Right forelimb (tissue), 1 donor: ENCODE results near the gene GCA.

ENCODE experiments used
- DNase-seq: peaks from one replicate; pipeline ENCODE4 v3.0.0-alpha.2; 2018

The GCA gene

GRCh38 chr2:162328424-162329157 lies 15.3 kb upstream of the GCA start:
- DNase-seq = no peak

DNA sequence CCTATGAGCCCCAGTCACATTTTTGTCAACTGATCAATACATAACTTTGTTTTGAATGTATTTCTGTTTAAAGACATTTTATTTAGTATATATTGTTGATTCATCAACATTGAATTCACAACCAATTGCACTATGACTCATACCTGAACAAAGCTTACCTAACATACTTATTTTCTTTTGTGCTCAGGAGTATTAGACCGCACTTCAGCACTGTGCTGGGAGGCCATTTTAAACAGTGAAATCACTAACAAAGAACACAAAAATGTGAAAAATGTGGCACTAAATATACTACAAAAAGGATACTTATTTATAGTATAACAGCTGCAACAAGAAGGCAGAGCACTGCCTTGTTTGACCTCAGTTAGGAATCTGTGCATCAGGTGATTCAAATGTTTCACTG lies 13.1 kb upstream of the GCA start:
- DNase-seq = no peak

GRCh38 chr2:162333968-162334367 lies 10.0 kb upstream of the GCA start:
- no peak for DNase-seq

DNA sequence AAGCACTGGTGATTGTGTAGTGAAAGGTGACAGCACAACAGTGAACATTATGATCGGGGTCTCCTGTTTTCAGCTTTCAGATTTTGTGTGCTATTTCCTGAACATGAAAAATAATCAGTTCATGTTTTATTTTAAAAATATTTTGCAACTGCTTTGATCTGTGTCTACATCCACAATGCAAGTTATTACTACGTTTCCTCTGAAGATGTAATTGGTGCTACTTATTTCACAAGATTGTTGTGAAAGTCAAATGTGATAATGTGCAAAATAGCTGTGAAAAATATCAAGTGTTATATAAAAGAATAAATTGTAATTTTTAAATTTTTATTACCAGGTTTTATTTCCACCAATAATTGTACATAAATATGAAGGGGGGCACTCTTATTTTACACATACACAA lies 6.1 kb upstream of the GCA start:
- no peak for DNase-seq

GRCh38 chr2:162340822-162341221 lies 3.1 kb upstream of the GCA start:
- DNase-seq = no peak

DNA sequence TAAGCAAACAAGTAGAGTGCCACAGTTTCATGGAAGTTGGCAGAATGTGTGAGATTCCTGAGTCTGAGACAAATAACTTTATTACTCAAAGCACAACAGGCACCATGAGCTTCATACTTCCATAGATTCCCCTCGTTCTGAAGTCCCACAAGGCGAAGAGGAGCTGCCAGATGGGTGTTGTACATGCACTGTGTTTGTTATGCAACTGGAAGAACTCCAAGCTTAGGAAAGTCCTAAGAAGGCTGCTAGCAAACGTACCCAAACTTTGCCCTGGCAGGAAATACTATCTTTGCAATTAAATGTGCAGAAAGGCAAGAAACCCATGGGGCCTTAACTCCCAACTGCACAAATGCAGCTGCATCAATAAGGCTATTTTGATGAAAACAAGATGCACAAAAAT lies 1.6 kb upstream of the GCA start:
- no peak for DNase-seq

- no peak for DNase-seq
Measured at GRCh38 chr2:162342841-162343240, 1.1 kb upstream of the GCA start.

DNA sequence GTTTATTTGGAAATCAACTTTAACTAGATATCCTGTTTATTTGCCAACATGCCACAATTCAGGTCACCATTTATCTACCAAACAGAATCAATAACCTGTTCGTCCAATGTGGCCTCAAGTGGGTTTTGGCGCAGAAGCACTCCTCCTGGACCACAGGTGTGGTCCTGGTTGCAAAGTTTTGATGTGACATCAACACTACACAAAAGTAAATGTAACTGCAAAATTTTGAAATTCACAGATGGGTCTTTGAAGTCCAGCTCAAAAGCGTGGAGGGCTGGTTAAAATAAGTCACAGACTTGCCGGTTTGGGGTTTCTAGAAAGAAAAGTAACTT lies 474 bp upstream of the GCA start:
- DNase-seq = no peak

DNA sequence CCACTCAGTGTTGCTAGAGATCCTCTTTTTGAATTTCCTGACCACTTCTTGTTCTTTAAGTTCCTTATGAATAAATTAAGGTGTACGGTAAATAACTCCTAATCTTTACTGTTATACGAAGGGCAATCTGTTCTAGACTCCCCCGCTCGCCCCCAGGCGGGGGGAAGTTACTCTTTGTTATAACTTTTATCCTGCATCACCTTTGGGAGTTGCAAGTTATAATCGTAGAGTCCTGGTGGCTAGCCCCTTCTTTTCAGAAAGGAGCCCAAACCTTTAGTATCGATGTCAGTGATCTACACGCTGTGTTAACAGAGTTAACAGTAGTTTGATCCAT lies 652 bp downstream of the GCA start:
- no peak for DNase-seq

- no peak for DNase-seq
Measured at GRCh38 chr2:162365392-162365791, 21.5 kb downstream of the GCA start.

DNA sequence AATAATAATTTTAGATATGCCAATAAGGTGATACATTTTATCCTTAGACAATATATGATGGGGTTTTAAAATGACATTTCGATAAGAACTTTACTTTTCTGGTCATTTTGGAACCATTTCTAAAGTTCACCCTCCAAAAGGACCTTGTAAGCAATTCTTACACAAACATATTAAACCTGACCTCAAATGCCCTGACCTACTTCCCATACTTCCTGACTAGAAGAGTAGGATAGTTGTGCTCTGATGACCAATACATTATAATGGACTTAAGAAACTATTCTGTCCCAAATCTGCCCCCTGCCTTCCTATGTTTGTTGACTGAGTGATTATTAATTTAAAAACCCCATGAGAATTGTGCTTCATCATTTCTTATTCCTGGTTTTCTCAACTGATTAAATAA lies 24.6 kb downstream of the GCA start:
- DNase-seq = no peak

DNA sequence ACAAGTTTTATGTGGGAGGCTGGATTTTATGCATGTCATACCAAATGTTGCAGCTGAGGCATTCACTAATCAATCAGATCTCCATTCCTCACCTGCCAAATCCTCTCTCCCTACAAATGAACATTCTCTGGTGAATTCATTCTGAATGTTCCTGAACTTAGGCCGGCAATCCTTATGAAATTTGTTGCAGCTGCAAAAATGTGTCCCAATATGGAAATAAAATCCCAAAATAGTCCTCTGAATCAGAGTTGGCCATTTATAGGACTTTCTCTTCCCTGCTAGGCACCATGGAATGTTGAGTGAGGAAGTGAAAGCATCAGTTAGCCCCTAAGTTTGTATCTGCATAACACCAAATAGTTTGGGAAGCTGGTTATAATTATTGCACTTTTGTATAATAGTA lies 25.6 kb downstream of the GCA start:
- no peak for DNase-seq

DNA sequence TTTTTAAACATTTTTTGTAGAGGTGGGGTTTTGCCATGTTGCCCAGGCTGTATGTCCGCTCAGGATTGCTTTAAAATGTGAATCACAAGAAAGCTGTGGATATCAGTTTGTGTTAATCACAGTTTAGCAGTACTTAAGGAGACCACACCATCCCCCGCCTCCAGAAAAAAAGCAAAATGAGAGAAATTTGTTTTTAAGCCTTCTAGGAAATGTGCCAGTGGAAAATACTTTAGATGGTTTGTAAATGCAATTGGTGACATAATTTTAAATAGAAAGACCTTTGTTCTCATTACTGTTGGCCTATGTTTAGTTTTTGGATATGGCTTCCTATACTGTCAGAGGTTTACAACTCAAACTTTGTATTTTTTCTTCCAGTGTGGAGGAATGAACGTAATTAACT lies 27.0 kb downstream of the GCA start:
- DNase-seq = no peak

GRCh38 chr2:162372818-162373217 lies 28.9 kb downstream of the GCA start:
- DNase-seq = no peak

GRCh38 chr2:162379719-162380580 lies 36.0 kb downstream of the GCA start:
- DNase-seq = no peak

GRCh38 chr2:162381851-162382250 lies 37.9 kb downstream of the GCA start:
- no peak for DNase-seq

DNA sequence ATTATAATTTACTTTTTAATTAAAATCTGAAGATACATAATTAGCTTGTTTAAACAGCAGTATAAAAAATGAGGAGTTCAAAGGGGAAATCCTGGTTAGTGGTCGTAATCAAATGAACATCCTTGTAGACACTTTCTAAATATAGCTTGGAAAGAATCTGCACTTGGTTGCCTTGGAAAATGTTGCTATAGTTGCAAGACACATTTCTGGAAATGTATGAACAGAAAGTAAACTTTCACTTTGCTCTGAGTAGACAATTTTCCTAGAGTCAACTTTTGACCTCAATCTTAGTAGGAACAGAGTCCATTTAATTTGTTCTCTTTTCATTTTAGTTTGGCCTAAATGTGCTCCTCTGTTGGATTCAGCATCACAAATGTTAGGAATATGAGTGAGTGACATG lies 38.3 kb downstream of the GCA start:
- DNase-seq = no peak

DNA sequence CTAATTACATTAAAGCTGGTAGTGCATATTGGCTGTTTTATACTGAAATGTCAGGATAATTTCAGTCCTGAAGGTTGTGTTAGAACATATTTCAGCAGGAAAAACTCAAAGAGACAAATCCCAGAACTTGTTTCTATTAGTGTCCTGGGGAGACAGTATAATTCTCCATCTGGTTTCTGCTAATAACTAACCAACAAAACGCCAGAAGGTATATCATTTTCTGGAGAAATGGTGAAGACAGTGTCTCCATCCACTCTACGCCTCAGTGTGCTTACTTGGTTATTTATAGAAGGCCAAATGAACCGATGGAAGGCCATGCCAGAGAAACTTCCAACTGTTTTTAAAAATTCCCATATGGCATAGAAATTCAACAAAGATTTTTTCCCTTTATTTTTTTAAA lies 41.6 kb downstream of the GCA start:
- no peak for DNase-seq

GRCh38 chr2:162390801-162391200 lies 46.9 kb downstream of the GCA start:
- no peak for DNase-seq

GRCh38 chr2:162400336-162400735 lies 56.4 kb downstream of the GCA start:
- DNase-seq = no peak

DNA sequence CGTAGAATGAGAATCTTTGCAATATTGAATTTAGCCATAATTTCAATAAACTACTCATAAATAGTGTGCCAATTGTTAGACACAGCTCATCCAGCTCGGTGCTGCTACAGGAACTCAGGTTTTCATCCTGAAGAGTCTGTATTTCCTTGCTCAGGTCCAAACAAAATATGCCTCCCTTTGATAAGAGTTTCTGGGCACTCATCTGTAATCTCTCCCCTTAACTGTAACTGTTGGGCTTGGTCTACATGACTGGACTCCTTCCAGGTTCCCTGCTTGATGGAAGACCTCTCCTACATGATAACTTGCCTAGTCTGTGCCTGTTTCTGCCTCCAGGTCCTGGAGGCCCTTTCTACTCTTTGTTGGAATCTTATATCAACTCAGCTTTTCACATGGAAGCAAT lies 57.9 kb downstream of the GCA start:
- DNase-seq = no peak

GRCh38 chr2:162403884-162404283 lies 60.0 kb downstream of the GCA start:
- DNase-seq = no peak
